ENCODE measurements around the gene ABHD8. TPM values are rescaled to one million over a fixed set of nuclear protein-coding genes. Genes with fewer than 3 reads are reported as not detected.

Gene ABHD8
- total RNA-seq, 2 experiments from 2014 or later, result 10.1 to 10.7 TPM

GRCh38 chr19:17294051-17294891 lies 9.0 kb downstream of the ABHD8 start:
- DNase-seq (peak; percentile 61), ATAC-seq (no peak)
- Mint-ChIP-seq H3K27me3 (peaks cover 3% of the 10 kb centered on the region), H3K9me3 (ENCODE audit: low read depth) (no peaks in the 10 kb centered on the region), H3K36me3 (peaks cover 11% of the 10 kb centered on the region), H3K27ac (no peak overlapping the region), H3K4me1 (peaks cover 14% of the 10 kb centered on the region), H3K4me3 (no peak overlapping the region)
- CTCF ChIA-PET, result interaction anchor here (1.1 to 6.6 kb wide), 4 partner anchors 10 to 93 kb away, joined by 3 to 92 read pairs (median 14); partner anchors contain the start of gene MRPL34

- CTCF ChIA-PET, result interaction anchor here (0.7 to 6.6 kb wide), 16 partner anchors 8 to 281 kb away, joined by 3 to 92 read pairs (median 5); partner anchors contain the start of genes BST2, DDA1, MRPL34 and USHBP1
- DNase-seq, result no peak
- Mint-ChIP-seq H3K36me3 (peaks cover 8% of the 10 kb centered on the region), H3K4me1 (peaks cover 14% of the 10 kb centered on the region), H3K27ac (no peak overlapping the region), H3K9me3 (ENCODE audit: low read depth) (no peaks in the 10 kb centered on the region), H3K4me3 (no peak overlapping the region), H3K27me3 (peaks cover 3% of the 10 kb centered on the region)
- no peak for ATAC-seq
Measured at GRCh38 chr19:17293605-17294004, 9.6 kb downstream of the ABHD8 start.

- peak overlapping the region; percentile 81 for H3K4me3 Mint-ChIP-seq
- H3K27ac Mint-ChIP-seq, result peak overlapping the region; percentile 82
- H3K27me3 Mint-ChIP-seq, result peaks cover 3% of the 10 kb centered on the region
- ATAC-seq (peak; percentile 95), DNase-seq (peak; percentile 88)
- peaks cover 3% of the 10 kb centered on the region for H3K36me3 Mint-ChIP-seq
- H3K4me1 Mint-ChIP-seq, result peaks cover 14% of the 10 kb centered on the region
- H3K9me3 Mint-ChIP-seq (ENCODE audit: low read depth), result no peaks in the 10 kb centered on the region
- CTCF ChIA-PET, result interaction anchor here (0.6 to 6.6 kb wide), 24 partner anchors 10 to 298 kb away, joined by 3 to 92 read pairs (median 5); partner anchors contain the start of genes ABHD8, BST2, DDA1 and MRPL34
Measured at GRCh38 chr19:17292301-17293074, 10.7 kb downstream of the ABHD8 start.

- ATAC-seq, result no peak
- H3K4me1 Mint-ChIP-seq, result peaks cover 11% of the 10 kb centered on the region
- CTCF ChIA-PET, result interaction anchor here (0.7 kb wide), 2 partner anchors 44 to 68 kb away, joined by 3 read pairs; no protein-coding TSS in a partner anchor
- H3K4me3 Mint-ChIP-seq, result no peak overlapping the region
- H3K9me3 Mint-ChIP-seq (ENCODE audit: low read depth), result no peaks in the 10 kb centered on the region
- peaks cover 3% of the 10 kb centered on the region for H3K27me3 Mint-ChIP-seq
- peaks cover 5% of the 10 kb centered on the region for H3K36me3 Mint-ChIP-seq
- peak; percentile 63 for DNase-seq
- no peak overlapping the region for H3K27ac Mint-ChIP-seq
Measured at GRCh38 chr19:17289489-17289888, 13.7 kb downstream of the ABHD8 start.

- H3K27me3 Mint-ChIP-seq, result peaks cover 3% of the 10 kb centered on the region
- no peaks in the 10 kb centered on the region for H3K9me3 Mint-ChIP-seq (ENCODE audit: low read depth)
- no peak overlapping the region for H3K4me3 Mint-ChIP-seq
- peaks cover 8% of the 10 kb centered on the region for H3K36me3 Mint-ChIP-seq
- DNase-seq (no peak), ATAC-seq (no peak)
- peaks cover 8% of the 10 kb centered on the region for H3K4me1 Mint-ChIP-seq
- CTCF ChIA-PET, result interaction anchor here (1.4 kb wide), 1 partner anchor 19 kb away, joined by 3 read pairs; the partner anchor contains the start of gene MRPL34
- H3K27ac Mint-ChIP-seq, result no peak overlapping the region
Measured at GRCh38 chr19:17286752-17287151, 16.5 kb downstream of the ABHD8 start.

GRCh38 chr19:17286263-17286662 lies 17.0 kb downstream of the ABHD8 start:
- Mint-ChIP-seq H3K36me3 (peaks cover 8% of the 10 kb centered on the region), H3K4me3 (no peak overlapping the region), H3K4me1 (peaks cover 9% of the 10 kb centered on the region), H3K27me3 (peaks cover 3% of the 10 kb centered on the region), H3K27ac (no peak overlapping the region), H3K9me3 (ENCODE audit: low read depth) (no peaks in the 10 kb centered on the region)
- CTCF ChIA-PET, result interaction anchor here (7.6 kb wide), 1 partner anchor 24 kb away, joined by 132 read pairs; the partner anchor contains the start of genes BABAM1 and USHBP1
- ATAC-seq (no peak), DNase-seq (no peak)

- H3K9me3 Mint-ChIP-seq (ENCODE audit: low read depth), result no peaks in the 10 kb centered on the region
- H3K4me1 Mint-ChIP-seq, result peaks cover 6% of the 10 kb centered on the region
- DNase-seq (no peak), ATAC-seq (no peak)
- H3K27ac Mint-ChIP-seq, result no peak overlapping the region
- CTCF ChIA-PET, result interaction anchor here (7.6 kb wide), 1 partner anchor 23 kb away, joined by 132 read pairs; the partner anchor contains the start of genes BABAM1 and USHBP1
- H3K4me3 Mint-ChIP-seq, result no peak overlapping the region
- H3K36me3 Mint-ChIP-seq, result peaks cover 8% of the 10 kb centered on the region
- H3K27me3 Mint-ChIP-seq, result peaks cover 3% of the 10 kb centered on the region
Measured at GRCh38 chr19:17285415-17286135, 17.6 kb downstream of the ABHD8 start.

- DNase-seq (no peak), ATAC-seq (no peak)
- Mint-ChIP-seq H3K36me3 (peaks cover 8% of the 10 kb centered on the region), H3K4me3 (no peak overlapping the region), H3K4me1 (peaks cover 6% of the 10 kb centered on the region), H3K9me3 (ENCODE audit: low read depth) (no peaks in the 10 kb centered on the region), H3K27ac (no peak overlapping the region), H3K27me3 (no peaks in the 10 kb centered on the region)
- CTCF ChIA-PET, result interaction anchor here (0.6 to 7.6 kb wide), 12 partner anchors 7 to 1464 kb away, joined by 3 to 132 read pairs (median 6); partner anchors contain the start of genes ABHD8, ANO8, BABAM1 and DDA1
Measured at GRCh38 chr19:17283504-17283996, 19.7 kb downstream of the ABHD8 start.

GRCh38 chr19:17282488-17283125 lies 20.6 kb downstream of the ABHD8 start:
- Mint-ChIP-seq H3K36me3 (peaks cover 8% of the 10 kb centered on the region), H3K27me3 (no peaks in the 10 kb centered on the region), H3K4me3 (peak overlapping the region; percentile 79), H3K27ac (peak overlapping the region; percentile 72), H3K4me1 (peaks cover 6% of the 10 kb centered on the region), H3K9me3 (ENCODE audit: low read depth) (no peaks in the 10 kb centered on the region)
- peak; percentile 87 for DNase-seq
- CTCF ChIA-PET, result interaction anchor here (0.6 to 7.6 kb wide), 19 partner anchors 8 to 510 kb away, joined by 3 to 132 read pairs (median 5); partner anchors contain the start of genes ABHD8, ANO8, BABAM1 and MRPL34
- peak; percentile 90 for ATAC-seq

GRCh38 chr19:17281391-17282304 lies 21.6 kb downstream of the ABHD8 start, which contains the start of gene ANKLE1:
Gene ANKLE1 (plus strand): TSS chr19:17281901. CDS start chr19:17281921, 20 bp downstream.
- peaks cover 14% of the 10 kb centered on the region for H3K36me3 Mint-ChIP-seq
- H3K27me3 Mint-ChIP-seq, result no peaks in the 10 kb centered on the region
- H3K4me3 Mint-ChIP-seq, result peak within 1 kb of the TSS; percentile 79
- no peaks in the 10 kb centered on the region for H3K9me3 Mint-ChIP-seq (ENCODE audit: low read depth)
- peaks cover 6% of the 10 kb centered on the region for H3K4me1 Mint-ChIP-seq
- CTCF ChIA-PET, result interaction anchor here (0.6 to 7.6 kb wide), 21 partner anchors 9 to 741 kb away, joined by 3 to 132 read pairs (median 4); partner anchors contain the start of genes ABHD8, BABAM1, USE1 and USHBP1
- H3K27ac Mint-ChIP-seq, result peak within 1 kb of the TSS; percentile 72
- ATAC-seq (peak; percentile 56), DNase-seq (peak; percentile 60)

GRCh38 chr19:17279436-17279835 lies 23.8 kb downstream of the ABHD8 start:
- H3K27ac Mint-ChIP-seq, result no peak overlapping the region
- no peak overlapping the region for H3K4me3 Mint-ChIP-seq

More at GRCh38 chr19:17279436-17279835, 23.8 kb downstream of the ABHD8 start:
- no peak for ATAC-seq
- Mint-ChIP-seq H3K36me3 (peaks cover 19% of the 10 kb centered on the region), H3K27me3 (no peaks in the 10 kb centered on the region), H3K4me1 (peaks cover 6% of the 10 kb centered on the region), H3K9me3 (ENCODE audit: low read depth) (no peaks in the 10 kb centered on the region)
- no peak for DNase-seq
- CTCF ChIA-PET, result interaction anchor here (0.6 to 7.6 kb wide), 3 partner anchors 17 to 129 kb away, joined by 3 to 132 read pairs (median 4); partner anchors contain the start of genes BABAM1, MRPL34 and USHBP1
